Loucy (cell line): ENCODE data around the gene MAVS.
A peak's percentile ranks its signal among the peaks of the same experiment; 100 is the strongest.

Source experiments
- H2AFZ ChIP-seq: fragments of 200-600 bp; sonication (generic); 2 replicates; pipeline ENCODE4 v1.6.0; 2016; ENCODE audit warnings: antibody characterized with exemption, mild to moderate bottlenecking, low read length, moderate library complexity
- H3F3A ChIP-seq: fragments of 200-600 bp; 2 replicates; pipeline ENCODE4 v1.6.0; 2016; ENCODE audit warnings: antibody characterized with exemption, low read depth, mild to moderate bottlenecking
- H3K27me3 ChIP-seq: fragments of 200-600 bp; sonication (generic); 2 replicates; pipeline ENCODE4 v1.6.1; 2014; ENCODE audit warnings: low read length, mild to moderate bottlenecking; ENCODE audit not compliant: insufficient read depth, poor library complexity, severe bottlenecking
- H3K36me3 ChIP-seq: fragments of 200-600 bp; sonication (generic); 2 replicates; pipeline ENCODE4 v1.6.1; 2016; ENCODE audit warnings: low read length; ENCODE audit not compliant: insufficient read depth
- H3K4me1 ChIP-seq: fragments of 200-600 bp; sonication (generic); 2 replicates; pipeline ENCODE4 v1.5.1; 2014; ENCODE audit warnings: low read length, mild to moderate bottlenecking; ENCODE audit not compliant: insufficient read depth, poor library complexity, severe bottlenecking
- H3K4me2 ChIP-seq: fragments of 200-600 bp; sonication (generic); 2 replicates; pipeline ENCODE4 v1.6.0; 2014; ENCODE audit warnings: antibody characterized with exemption, low read length, low read depth, mild to moderate bottlenecking; ENCODE audit not compliant: poor library complexity, severe bottlenecking
- H3K4me3 ChIP-seq: fragments of 200-600 bp; sonication (generic); 2 replicates; pipeline ENCODE4 v1.5.1; 2014; ENCODE audit warnings: low read length, mild to moderate bottlenecking, mixed read lengths; ENCODE audit not compliant: poor library complexity, severe bottlenecking
- H3K79me2 ChIP-seq: fragments of 200-600 bp; sonication (generic); 2 replicates; pipeline ENCODE4 v1.6.1; 2014; ENCODE audit warnings: low read length; ENCODE audit not compliant: insufficient read depth
- H3K9ac ChIP-seq: fragments of 200-600 bp; sonication (generic); 2 replicates; pipeline ENCODE4 v1.6.0; 2014; ENCODE audit warnings: mild to moderate bottlenecking, low read depth, low read length, moderate library complexity; ENCODE audit not compliant: poor library complexity, severe bottlenecking
- H3K9me2 ChIP-seq: fragments of 200-600 bp; sonication (generic); replicated peaks from 2 replicates; pipeline ENCODE4 v1.6.1; 2016; ENCODE audit warnings: low read depth, low read length, mixed read lengths
- H3K9me3 ChIP-seq: fragments of 200-600 bp; sonication (generic); 2 replicates; pipeline ENCODE4 v1.6.1; 2014; ENCODE audit warnings: mild to moderate bottlenecking, antibody characterized with exemption, low read length, low read depth; ENCODE audit not compliant: insufficient read depth
- H4K20me1 ChIP-seq: fragments of 200-600 bp; sonication (generic); 2 replicates; pipeline ENCODE4 v1.6.0; 2014; ENCODE audit warnings: antibody characterized with exemption, low read length, mild to moderate bottlenecking; ENCODE audit not compliant: insufficient read depth, poor library complexity, severe bottlenecking
- EZH2phosphoT487 ChIP-seq: fragments of 200-600 bp; IDR thresholded peaks from 2 replicates; pipeline ENCODE4 v1.6.1; 2018; ENCODE audit warnings: antibody characterized with exemption, mild to moderate bottlenecking, moderate library complexity, borderline replicate concordance
- TF ChIP-seq, protein P1 (sequence below): fragments of 200-600 bp; sonication (generic); conservative IDR thresholded peaks from 2 replicates; pipeline ENCODE4 v1.5.1; 2014; ENCODE audit warnings: mild to moderate bottlenecking, antibody characterized with exemption, low read length

The MAVS gene

DNA sequence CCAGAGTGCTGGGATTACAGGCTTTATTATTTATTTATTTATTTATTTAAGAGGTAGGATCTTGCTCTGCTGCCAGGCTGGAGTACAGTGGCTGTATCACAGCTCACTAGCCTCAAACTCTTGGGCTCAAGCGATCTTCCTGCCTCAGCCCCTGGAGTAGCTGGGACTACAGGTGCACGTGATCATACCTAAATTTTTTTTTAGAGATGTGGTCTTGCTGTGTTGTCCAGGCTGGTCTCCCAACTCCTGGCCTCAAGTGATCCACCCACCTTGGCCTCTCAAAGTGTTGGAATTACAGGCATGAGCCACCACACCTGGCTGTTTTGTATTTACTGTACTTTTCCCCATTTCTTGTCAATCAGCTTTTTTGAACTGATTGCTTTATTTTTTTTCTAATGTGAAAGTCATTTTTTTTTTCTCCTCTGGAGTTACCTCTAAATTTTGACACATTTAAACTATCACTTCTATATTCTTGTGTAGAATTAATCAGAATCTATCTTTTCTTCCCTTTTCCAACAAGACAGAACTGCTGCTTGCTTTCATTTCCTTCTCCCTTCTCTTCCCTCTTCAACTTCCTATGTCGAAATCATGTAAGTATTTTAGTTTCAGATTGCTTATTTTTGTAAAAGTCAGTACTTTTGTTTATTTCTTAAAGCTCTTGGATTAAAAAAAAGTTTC is 54.5 kb downstream of the MAVS start:
- Histone ChIP-seq H3K4me1 (peaks cover 23% of the 10 kb centered on the region), H3K79me2 (peaks cover 100% of the 10 kb centered on the region), H3K9me3 (no peaks in the 10 kb centered on the region), H2AFZ (no peak overlapping the region), H3K27me3 (no peaks in the 10 kb centered on the region), H3K4me2 (peak overlapping the region; percentile 52), H4K20me1 (peaks cover 97% of the 10 kb centered on the region), H3K36me3 (peaks cover 6% of the 10 kb centered on the region; the same call in 1 of the 2 replicates), H3K9me2 (no peaks in the 10 kb centered on the region), H3K4me3 (peak overlapping the region; percentile 16), H3F3A (no peaks in the 10 kb centered on the region), H3K9ac (no peak overlapping the region)
- no peak for TF ChIP-seq EZH2phosphoT487
- TF ChIP-seq, protein P1, sequence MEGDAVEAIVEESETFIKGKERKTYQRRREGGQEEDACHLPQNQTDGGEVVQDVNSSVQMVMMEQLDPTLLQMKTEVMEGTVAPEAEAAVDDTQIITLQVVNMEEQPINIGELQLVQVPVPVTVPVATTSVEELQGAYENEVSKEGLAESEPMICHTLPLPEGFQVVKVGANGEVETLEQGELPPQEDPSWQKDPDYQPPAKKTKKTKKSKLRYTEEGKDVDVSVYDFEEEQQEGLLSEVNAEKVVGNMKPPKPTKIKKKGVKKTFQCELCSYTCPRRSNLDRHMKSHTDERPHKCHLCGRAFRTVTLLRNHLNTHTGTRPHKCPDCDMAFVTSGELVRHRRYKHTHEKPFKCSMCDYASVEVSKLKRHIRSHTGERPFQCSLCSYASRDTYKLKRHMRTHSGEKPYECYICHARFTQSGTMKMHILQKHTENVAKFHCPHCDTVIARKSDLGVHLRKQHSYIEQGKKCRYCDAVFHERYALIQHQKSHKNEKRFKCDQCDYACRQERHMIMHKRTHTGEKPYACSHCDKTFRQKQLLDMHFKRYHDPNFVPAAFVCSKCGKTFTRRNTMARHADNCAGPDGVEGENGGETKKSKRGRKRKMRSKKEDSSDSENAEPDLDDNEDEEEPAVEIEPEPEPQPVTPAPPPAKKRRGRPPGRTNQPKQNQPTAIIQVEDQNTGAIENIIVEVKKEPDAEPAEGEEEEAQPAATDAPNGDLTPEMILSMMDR, result no peak

DNA sequence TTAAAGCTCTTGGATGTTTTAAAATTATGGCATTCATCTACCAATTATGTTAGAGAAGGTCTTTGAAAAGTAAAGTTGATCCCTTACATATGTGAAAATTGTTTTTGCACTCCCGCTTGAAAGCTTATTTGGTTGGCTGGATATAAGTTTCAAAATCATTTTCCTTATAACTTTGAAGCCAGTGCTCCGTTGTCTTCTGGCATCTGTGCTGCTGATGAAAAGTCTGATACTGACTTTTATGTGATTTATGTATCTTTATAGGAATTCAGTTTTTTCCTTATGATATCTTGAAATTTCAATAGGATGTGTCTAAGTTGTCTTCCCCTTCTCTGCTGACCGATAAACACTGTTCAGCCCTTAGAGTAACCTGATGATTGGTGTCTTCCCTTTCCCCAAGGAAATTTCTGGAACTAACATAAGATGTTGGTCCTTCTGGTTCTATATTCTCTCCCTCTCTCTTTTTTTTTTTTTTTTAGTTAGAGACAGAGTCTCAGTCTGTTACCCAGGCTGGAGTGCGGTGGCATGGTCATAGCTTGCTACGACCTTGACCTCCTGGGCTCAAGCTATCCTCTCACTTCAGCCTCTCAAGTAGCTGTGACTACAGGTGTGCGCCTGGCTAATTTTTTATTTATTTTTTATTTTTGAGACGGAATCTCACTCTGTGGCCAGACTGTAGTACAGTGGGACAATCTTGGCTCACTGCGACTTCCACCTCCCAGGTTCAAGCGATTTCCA is 55.2 kb downstream of the MAVS start:
- H3K9ac ChIP-seq, result no peak overlapping the region
- H4K20me1 ChIP-seq, result peaks cover 97% of the 10 kb centered on the region
- H3K4me3 ChIP-seq, result no peak overlapping the region
- no peaks in the 10 kb centered on the region for H3K9me2 ChIP-seq
- H2AFZ ChIP-seq, result no peak overlapping the region
- peaks cover 16% of the 10 kb centered on the region for H3K4me1 ChIP-seq
- TF ChIP-seq EZH2phosphoT487, result no peak
- TF ChIP-seq, protein P1, result no peak
- peaks cover 5% of the 10 kb centered on the region; the same call in 1 of the 2 replicates for H3K36me3 ChIP-seq
- H3K4me2 ChIP-seq, result peak overlapping the region; percentile 52
- H3K27me3 ChIP-seq, result no peaks in the 10 kb centered on the region
- no peaks in the 10 kb centered on the region for H3F3A ChIP-seq
- peaks cover 100% of the 10 kb centered on the region for H3K79me2 ChIP-seq
- H3K9me3 ChIP-seq, result no peaks in the 10 kb centered on the region

DNA sequence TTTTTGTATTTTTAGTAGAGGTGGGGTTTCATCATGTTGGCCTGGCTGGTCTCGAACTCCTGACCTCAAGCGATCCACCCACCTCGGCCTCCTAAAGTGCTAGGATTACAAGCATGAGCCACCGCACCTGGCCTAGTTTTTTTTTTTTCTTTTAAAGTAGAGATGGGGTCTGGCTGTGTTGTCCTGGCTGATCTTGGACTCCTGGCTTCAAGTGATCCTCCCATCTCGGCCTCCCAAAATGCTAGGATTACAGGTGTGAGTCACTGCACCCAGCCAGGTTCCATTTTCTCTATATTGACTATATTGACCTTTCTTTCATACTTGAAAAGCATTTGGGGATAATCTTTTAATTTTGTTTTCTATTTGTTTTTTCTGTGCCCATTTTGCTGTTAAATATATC is 55.8 kb downstream of the MAVS start:
- peaks cover 5% of the 10 kb centered on the region; the same call in 1 of the 2 replicates for H3K36me3 ChIP-seq
- no peak for TF ChIP-seq EZH2phosphoT487
- TF ChIP-seq, protein P1, result no peak
- H3K9me3 ChIP-seq, result no peaks in the 10 kb centered on the region
- no peaks in the 10 kb centered on the region for H3K9me2 ChIP-seq
- H3K4me1 ChIP-seq, result peaks cover 10% of the 10 kb centered on the region
- peaks cover 100% of the 10 kb centered on the region for H3K79me2 ChIP-seq
- no peak overlapping the region for H3K9ac ChIP-seq
- H4K20me1 ChIP-seq, result peaks cover 97% of the 10 kb centered on the region
- no peaks in the 10 kb centered on the region for H3F3A ChIP-seq
- no peak overlapping the region for H3K4me2 ChIP-seq
- no peak overlapping the region for H2AFZ ChIP-seq
- H3K4me3 ChIP-seq, result no peak overlapping the region
- H3K27me3 ChIP-seq, result no peaks in the 10 kb centered on the region
